SHP77 (cell line): Measurements from ENCODE around the gene POLR2E.

ENCODE experiments used
- DNase-seq, 2 experiments: peaks; one replicate each; lab custom pipeline; 2025; lab: John Stamatoyannopoulos, UW

Gene POLR2E

GRCh38 chr19:1110809-1111640, 15.8 kb upstream of the POLR2E start:
- no peak for DNase-seq

- DNase-seq = no peak
Observed at GRCh38 chr19:1109697-1110671, 14.8 kb upstream of the POLR2E start.

GRCh38 chr19:1109032-1109551, 13.9 kb upstream of the POLR2E start:
- no peak for DNase-seq

- DNase-seq = no peak
Observed at GRCh38 chr19:1108291-1109031, 13.3 kb upstream of the POLR2E start.

GRCh38 chr19:1107661-1108261, 12.6 kb upstream of the POLR2E start:
- no peak for DNase-seq

- DNase-seq = no peak
Observed at GRCh38 chr19:1106841-1107660, 11.9 kb upstream of the POLR2E start.

- no peak for DNase-seq
Observed at GRCh38 chr19:1105873-1106840, 11.0 kb upstream of the POLR2E start.

GRCh38 chr19:1105008-1105872, 10.1 kb upstream of the POLR2E start:
- no peak for DNase-seq

GRCh38 chr19:1104311-1105007, 9.3 kb upstream of the POLR2E start:
- DNase-seq = peak; percentile 38 to 47

- peak; percentile 97 to 98 for DNase-seq
Observed at GRCh38 chr19:1103708-1104310, 8.6 kb upstream of the POLR2E start, which contains the start of gene GPX4. Gene GPX4 (plus strand): TSS chr19:1103994. CDS start chr19:1104044, 50 bp downstream.

GRCh38 chr19:1103132-1103707, 8.0 kb upstream of the POLR2E start:
- DNase-seq = no peak

- no peak for DNase-seq
Observed at GRCh38 chr19:1102407-1103131, 7.4 kb upstream of the POLR2E start.

- no peak for DNase-seq
Observed at GRCh38 chr19:1101337-1101698, 6.1 kb upstream of the POLR2E start.

- no peak for DNase-seq
Observed at GRCh38 chr19:1098177-1099051, 3.2 kb upstream of the POLR2E start.

- no peak for DNase-seq
Observed at GRCh38 chr19:1097810-1098176, 2.6 kb upstream of the POLR2E start.
